Measurements from ENCODE around the gene PRRT2. TPM values are rescaled to one million over a fixed set of nuclear protein-coding genes. Genes with fewer than 3 reads are reported as not detected.

Gene PRRT2
- total RNA-seq, 4 donors from 2014 or later, result 3.6 to 11.2 (median 6.7) TPM

DNA sequence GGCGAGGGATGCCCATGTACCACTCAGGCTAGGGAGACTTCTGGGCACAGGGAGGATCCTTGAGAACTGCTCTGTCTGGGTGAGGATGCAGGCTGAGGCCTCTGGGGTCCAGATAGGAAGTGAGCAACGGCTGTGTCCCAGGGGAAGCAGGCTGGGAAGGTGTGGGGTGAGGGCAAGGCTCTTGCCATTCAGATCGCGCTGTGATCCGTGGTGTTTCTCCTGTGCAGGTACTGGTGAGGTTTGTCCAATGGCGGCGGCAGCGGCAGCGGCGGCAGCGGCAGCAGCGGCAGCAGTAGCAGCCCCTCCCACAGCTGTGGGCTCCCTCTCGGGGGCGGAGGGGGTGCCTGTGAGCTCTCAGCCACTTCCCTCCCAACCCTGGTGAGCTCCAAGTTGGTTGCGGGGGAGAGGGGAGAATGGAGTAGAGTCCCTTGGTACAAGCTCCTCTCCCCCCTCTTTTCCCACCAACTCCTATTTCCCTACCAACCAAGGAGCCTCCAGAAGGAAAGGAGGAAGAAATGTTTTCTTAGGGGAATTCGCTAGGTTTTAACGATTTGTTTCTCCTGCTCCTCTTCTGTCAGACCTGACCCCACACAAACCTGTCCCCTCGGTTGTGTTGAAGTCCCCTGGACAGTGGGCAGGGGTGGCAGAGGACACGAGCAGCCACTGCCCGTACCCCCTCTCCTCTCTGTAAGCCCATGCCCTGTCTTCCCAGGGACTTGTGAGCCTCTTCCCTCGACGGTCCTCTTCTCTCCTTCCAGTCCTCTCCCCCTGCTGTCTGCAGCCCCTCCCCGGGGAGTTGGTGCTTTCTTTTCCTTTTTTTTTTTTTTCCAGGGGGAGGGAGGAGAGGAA, 1.9 kb upstream of the PRRT2 start:
- Histone ChIP-seq H3K36me3 (peaks cover 0 to 26% (median 22%) of the 10 kb centered on the region in 4 donors), H3K9me3 (no peaks in the 10 kb centered on the region), H3K4me1 (peaks cover 71 to 81% (median 80%) of the 10 kb centered on the region in 4 donors), H3K27ac (replicated peaks in 1 of 4) (peak overlapping the region; percentile 95 to 96 (median 96)), H3K27me3 (peaks cover 0 to 2% (median 0%) of the 10 kb centered on the region in 4 donors), H3K4me3 (no peak overlapping the region)
- TF ChIP-seq EP300 (IDR thresholded peaks at IDR 0.05), result no peak
- TF ChIP-seq POLR2A (IDR thresholded peaks at IDR 0.05; ENCODE audit: low read depth), result no peak
- TF ChIP-seq CTCF (IDR thresholded peaks at IDR 0.05), result no peak
- no peak for TF ChIP-seq POLR2AphosphoS5 (IDR thresholded peaks at IDR 0.05)
- intact Hi-C loops (cut with DNase I), result no loop called here
- WGBS, result 39% methylated on average over 12 of the region's 23 CpGs
- DNase-seq (ENCODE audit: extremely low spot score), result no peak

DNA sequence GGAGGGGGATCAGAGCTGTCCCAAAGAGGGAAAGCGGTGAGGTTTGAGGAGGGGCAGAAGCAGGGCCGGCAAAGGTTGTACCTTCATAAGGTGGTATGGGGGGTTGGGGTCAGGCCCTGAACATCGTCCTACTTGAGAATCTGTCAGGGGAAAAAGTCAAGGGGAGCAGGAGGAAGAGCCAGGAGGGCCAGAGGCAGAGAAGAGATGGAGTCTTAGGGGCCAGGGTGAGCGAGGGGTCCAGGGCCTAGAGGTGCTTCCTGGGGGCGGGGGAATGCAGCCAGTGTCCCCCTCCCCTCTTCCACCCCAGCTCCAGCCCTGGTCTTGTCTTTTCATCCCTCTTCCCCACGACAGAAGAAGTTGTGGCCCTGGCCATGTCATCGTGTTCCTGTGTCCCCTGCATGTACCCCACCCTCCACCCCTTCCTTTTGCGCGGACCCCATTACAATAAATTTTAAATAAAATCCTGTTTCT, 1.3 kb upstream of the PRRT2 start:
- Histone ChIP-seq H3K36me3 (peaks cover 0 to 26% (median 22%) of the 10 kb centered on the region in 4 donors), H3K27me3 (no peaks in the 10 kb centered on the region), H3K27ac (replicated peaks in 1 of 4) (peak overlapping the region; percentile 95 to 96 (median 96)), H3K9me3 (no peaks in the 10 kb centered on the region), H3K4me1 (peaks cover 74 to 85% (median 83%) of the 10 kb centered on the region in 4 donors), H3K4me3 (peak overlapping the region in 3 of 4 donors; percentile 73 to 74 (median 73))
- TF ChIP-seq CTCF (IDR thresholded peaks at IDR 0.05) (no peak), POLR2AphosphoS5 (IDR thresholded peaks at IDR 0.05) (no peak)
- 31% methylated on average over 9 of the region's 9 CpGs for WGBS
- DNase-seq (ENCODE audit: extremely low spot score), result no peak
- intact Hi-C loops (cut with DNase I), result no loop called here

DNA sequence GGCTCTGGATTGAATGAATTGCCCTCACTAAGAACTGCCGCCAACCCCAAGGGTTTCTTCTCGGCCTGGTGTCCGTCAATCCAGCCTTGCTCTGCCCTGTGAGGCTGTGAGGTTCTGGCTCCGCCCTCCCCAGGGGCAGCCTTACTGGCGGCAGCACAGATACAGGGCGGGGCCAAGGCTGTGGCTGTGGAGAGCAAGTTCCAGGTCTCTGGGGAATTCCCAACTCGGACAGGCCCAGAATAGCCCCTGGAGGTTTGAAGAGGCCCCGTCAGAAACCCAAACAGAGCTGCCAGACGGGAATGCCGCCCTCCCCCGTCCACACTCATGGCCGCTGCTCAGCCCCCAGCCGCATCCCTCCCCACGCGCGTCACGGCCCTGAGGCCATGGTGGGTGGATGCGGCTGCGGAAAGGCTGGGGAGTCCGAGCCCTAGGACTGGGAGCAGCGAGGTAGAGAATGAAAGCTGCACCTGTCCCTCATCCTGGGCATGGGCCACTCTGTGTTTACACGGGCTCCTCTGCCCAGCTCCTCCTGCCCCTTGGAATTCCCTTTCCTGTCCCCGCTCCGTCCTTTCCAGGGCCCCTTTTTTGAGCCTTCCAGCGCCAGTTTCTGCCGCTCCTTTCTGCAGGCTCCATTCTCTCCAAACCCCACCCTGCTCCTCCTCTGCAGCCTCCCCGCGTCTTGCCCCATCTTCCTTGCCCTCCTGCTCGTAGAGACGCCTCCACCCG, 660 bp upstream of the PRRT2 start:
- intact Hi-C loops (cut with DNase I), result no loop called here
- Histone ChIP-seq H3K4me3 (peak overlapping the region; percentile 73 to 78 (median 74)), H3K27me3 (no peaks in the 10 kb centered on the region), H3K36me3 (peaks cover 0 to 26% (median 22%) of the 10 kb centered on the region in 4 donors), H3K4me1 (peaks cover 74 to 85% (median 83%) of the 10 kb centered on the region in 4 donors), H3K27ac (replicated peaks in 1 of 4) (peak overlapping the region; percentile 95 to 96 (median 96)), H3K9me3 (no peaks in the 10 kb centered on the region)
- DNase-seq (ENCODE audit: extremely low spot score), result peak; percentile 98
- TF ChIP-seq EP300 (IDR thresholded peaks at IDR 0.05) (no peak), CTCF (IDR thresholded peaks at IDR 0.05) (no peak), POLR2A (IDR thresholded peaks at IDR 0.05; ENCODE audit: low read depth) (no peak), POLR2AphosphoS5 (IDR thresholded peaks at IDR 0.05) (peak in 1 of 2 donors; percentile 89)
- under 1% methylated on average over 26 of the region's 31 CpGs for WGBS

- Histone ChIP-seq H3K36me3 (peaks cover 0 to 28% (median 22%) of the 10 kb centered on the region in 4 donors), H3K9me3 (no peaks in the 10 kb centered on the region)
- WGBS, result 41% methylated on average over 6 of the region's 9 CpGs
Observed at GRCh38 chr16:29812754-29813643, 1.0 kb downstream of the PRRT2 start.

More at GRCh38 chr16:29812754-29813643, 1.0 kb downstream of the PRRT2 start:
- H3K4me1 ChIP-seq, result peaks cover 77 to 91% (median 88%) of the 10 kb centered on the region in 4 donors
- peak overlapping the region; percentile 95 to 96 (median 96) for H3K27ac ChIP-seq (replicated peaks in 1 of 4)
- H3K27me3 ChIP-seq, result no peaks in the 10 kb centered on the region
- intact Hi-C loops (cut with DNase I), result no loop called here
- H3K4me3 ChIP-seq, result peak overlapping the region; percentile 73 to 78 (median 74)
- DNase-seq (ENCODE audit: extremely low spot score), result no peak
- no peak for TF ChIP-seq EP300 (IDR thresholded peaks at IDR 0.05)
- TF ChIP-seq POLR2A (IDR thresholded peaks at IDR 0.05; ENCODE audit: low read depth), result no peak
- TF ChIP-seq POLR2AphosphoS5 (IDR thresholded peaks at IDR 0.05), result no peak
